HepG2 (cell line): Measurements from ENCODE around the gene BTBD7. TPM values are rescaled to one million over a fixed set of nuclear protein-coding genes. Genes with fewer than 3 reads are reported as not detected.
A peak's percentile ranks its signal among the peaks of the same experiment; 100 is the strongest.

ENCODE experiments used
- ATAC-seq: fragments of 200-7000 bp; cut with Tn5 transposase; 3 replicates; pipeline ENCODE4 v1.9.1; 2020; ENCODE audit warnings: mild to moderate bottlenecking, moderate library complexity
- BruUV-seq: library from RNA; stranded (reverse); fragments of 400-500 nt; replicated peaks from 2 replicates; lab custom pipeline; 2021; lab: Mats Ljungman, UMichigan
- CTCF ChIA-PET: fragments of 300-600 bp; formaldehyde crosslinking; extraction: SDS; loops from one replicate; lab custom pipeline; 2021; ENCODE audit warnings: low total read pairs, inconsistent platforms, low intra/inter-chr PET ratio; lab: Yijun Ruan, JAX
- POLR2A ChIA-PET: fragments of 350-600 bp; sonication (Branson Sonifier 250); formaldehyde crosslinking; loops from one replicate; lab custom pipeline; 2020; ENCODE audit warnings: antibody characterized with exemption, inconsistent platforms; lab: Yijun Ruan, JAX
- DNase-seq: peaks from one replicate; pipeline ENCODE4 v3.0.0-alpha.2; 2015; ENCODE audit warnings: low spot score
- FAIRE-seq: peaks from 3 replicates; lab custom pipeline; 2011; peaks lifted over from hg19 to GRCh38; lab: Jason Lieb, UNC
- H2AFZ ChIP-seq: one replicate; pipeline ENCODE4 v1.6.1; 2011; ENCODE audit warnings: low read length, inconsistent platforms
- H3K27ac ChIP-seq: fragments of 300-600 bp; 3 replicates; pipeline ENCODE4 v1.8.0; 2011; ENCODE audit warnings: mixed run types, mild to moderate bottlenecking, mixed read lengths, low read length, inconsistent platforms; ENCODE audit not compliant: insufficient read depth; ENCODE audit errors: extremely low read length
- H3K27me3 ChIP-seq, 2 experiments: fragments of 200-600 bp in 1 of 2; 2 replicates in 1 of 2; 3 replicates in 1 of 2; pipeline versions ENCODE4 v1.6.0 to v1.8.0; 2011; ENCODE audit warnings: low read length in 2 of 2, mild to moderate bottlenecking in 2 of 2, moderate library complexity in 2 of 2, inconsistent platforms in 1 of 2; ENCODE audit not compliant: insufficient read depth in 2 of 2, control insufficient read depth in 1 of 2
- H3K36me3 ChIP-seq, 2 experiments: fragments of 200-600 bp in 1 of 2; replicated peaks in 1 of 2; 2 replicates in 1 of 2; 3 replicates in 1 of 2; pipeline versions ENCODE4 v1.5.1 to v1.8.0; 2011; ENCODE audit warnings: low read length in 2 of 2, inconsistent platforms in 1 of 2; ENCODE audit not compliant: insufficient read depth in 2 of 2, control insufficient read depth in 1 of 2
- H3K4me1 ChIP-seq: 2 replicates; pipeline ENCODE4 v1.5.1; 2012; ENCODE audit warnings: low read length, inconsistent platforms; ENCODE audit not compliant: insufficient read depth
- H3K4me2 ChIP-seq: 2 replicates; pipeline ENCODE4 v1.6.0; 2011; ENCODE audit warnings: low read depth, low read length, inconsistent platforms
- H3K4me3 ChIP-seq, 3 experiments: fragments of 200-600 bp in 1 of 3; sonication (generic), shearing (Covaris generic) in 1 of 3; replicated peaks in 1 of 3; 2 replicates each; pipeline ENCODE4 v1.5.1; 2011 to 2016; ENCODE audit warnings: low read length in 3 of 3, inconsistent platforms in 2 of 3, low read depth in 2 of 3, mild to moderate bottlenecking in 2 of 3, control low read depth in 1 of 3, mixed read lengths in 1 of 3; ENCODE audit not compliant: insufficient read depth in 1 of 3
- H3K79me2 ChIP-seq: one replicate; pipeline ENCODE4 v1.6.1; 2011; ENCODE audit warnings: low read length, inconsistent platforms; ENCODE audit not compliant: insufficient read depth
- H3K9ac ChIP-seq: 2 replicates; pipeline ENCODE4 v1.6.0; 2011; ENCODE audit warnings: mild to moderate bottlenecking, low read depth, low read length, inconsistent platforms; ENCODE audit not compliant: insufficient read depth
- H3K9me3 ChIP-seq: 2 replicates; pipeline ENCODE4 v1.5.1; 2012; ENCODE audit warnings: mild to moderate bottlenecking, low read length
- H4K20me1 ChIP-seq: 2 replicates; pipeline ENCODE4 v1.6.0; 2011; ENCODE audit warnings: inconsistent platforms, mild to moderate bottlenecking, low read length, moderate library complexity; ENCODE audit not compliant: insufficient read depth
- FOXP1 ChIP-seq, 2 experiments: fragments of 450-650 bp in 1 of 2; IDR thresholded peaks; 2 replicates each; pipeline ENCODE4 v1.6.1; 2017 to 2018; ENCODE audit warnings: antibody characterized with exemption in 1 of 2
- MAFK ChIP-seq, 2 experiments: IDR thresholded peaks in 1 of 2; conservative IDR thresholded peaks in 1 of 2; 2 replicates each; pipeline ENCODE4 v1.6.1; 2011; ENCODE audit warnings: improper control_type of control experiment in 2 of 2, low read length in 2 of 2
- WGBS: methylation state at CpG from one replicate; pipeline ENCODE4 v1.1.6; 2017; ENCODE audit warnings: low lambda C conversion rate; 5-methylcytosine and 5-hydroxymethylcytosine counted together
- in situ Hi-C: cut with HindIII; loops from 2 replicates; pipeline ENCODE4 v1.10.0; 2017; ENCODE audit warnings: low pct_unique_long_range_greater_than_20kb; ENCODE audit not compliant: extremely low pct_ligation_motif_present
- intact Hi-C: fragments of 100-400 bp; cut with micrococcal nuclease; formaldehyde crosslinking; loops from one replicate; pipeline ENCODE4 v1.10.0; 2022; ENCODE audit not compliant: unreplicated experiment
- polyA plus RNA-seq, 8 experiments: library from polyadenylated mRNA; depleted of rRNA in 3 of 8; stranded (reverse) in 7 of 8; unstranded in 1 of 8; fragments of >200 nt; fragmentation: Illumina TruSeq in 4 of 8; extraction: Trizol in 4 of 8; gene quantifications; 2 replicates each; pipeline versions ENCODE4 v1.2.1 to v1.2.3, GENCODE V29; 2011 to 2016; ENCODE audit warnings: low read depth in 4 of 8, missing spikeins in 1 of 8, mixed read lengths in 1 of 8; ENCODE audit not compliant: insufficient read depth in 1 of 8
- total RNA-seq, 5 experiments: library from RNA; depleted of rRNA; stranded (reverse); fragments of >200 nt; fragmentation: Illumina TruSeq; extraction: Trizol; gene quantifications; 2 replicates each; pipeline ENCODE4 v1.2.3, GENCODE V29; 2016; ENCODE audit warnings: low read depth in 1 of 5
- TF ChIP-seq, protein P1 (sequence below): sonication (generic); formaldehyde crosslinking; IDR thresholded peaks from 2 replicates; pipeline ENCODE4 v1.4.0; 2020; ENCODE audit warnings: low read depth, mild to moderate bottlenecking, missing genetic modification reagents

BTBD7 gene
- total and polyA plus RNA-seq, 2 of the 13 experiments (the other 11 are each of a cell fraction or from before 2014, with no cell fraction given) = 11.6 to 15.2 TPM

GRCh38 chr14:93285044-93285443, 47.8 kb downstream of the BTBD7 start:
- peaks cover 2 to 11% of the 10 kb centered on the region in 2 experiments for H3K36me3 ChIP-seq
- TF ChIP-seq FOXP1 (IDR thresholded peaks at IDR 0.05) = no peak
- TF ChIP-seq FOXP1 (CRISPR knock-in tag; IDR thresholded peaks at IDR 0.05) = no peak
- 0 out of 4 replicates have a peak, but pooled peaks of 1 of the 2 experiments have one; percentile 22 for TF ChIP-seq MAFK (conservative IDR thresholded peaks at IDR 0.05 in 1 of 2, IDR thresholded peaks at IDR 0.05 in 1 of 2; ENCODE audit: low read length in 2 of 2)
- WGBS = 90% methylated on average over 2 of the region's 2 CpGs
- no peaks in the 10 kb centered on the region for H3K9me3 ChIP-seq
- in situ Hi-C loops (no loop called here), intact Hi-C loops (loop anchor here (10.0 kb wide), 1 partner anchor 50 kb away; the partner anchor contains the start of gene BTBD7)
- ChIA-PET CTCF (no interaction called here), POLR2A (no interaction called here)
- H2AFZ ChIP-seq = no peak overlapping the region
- DNase-seq = no peak
- H3K79me2 ChIP-seq = peaks cover 4% of the 10 kb centered on the region
- no peak overlapping the region for H3K4me3 ChIP-seq
- no peak for FAIRE-seq
- no peak overlapping the region for H3K4me2 ChIP-seq
- no peak for ATAC-seq
- no peaks in the 10 kb centered on the region for H3K27me3 ChIP-seq
- H4K20me1 ChIP-seq = no peaks in the 10 kb centered on the region
- BruUV-seq = no TSS peak
- no peak overlapping the region for H3K27ac ChIP-seq
- H3K4me1 ChIP-seq = peaks cover 24% of the 10 kb centered on the region
- H3K9ac ChIP-seq = no peak overlapping the region

- DNase-seq (no peak), ATAC-seq (no peak), FAIRE-seq (no peak)
- WGBS = 89% methylated on average over 1 of the region's 1 CpG
- Histone ChIP-seq H2AFZ (no peak overlapping the region), H3K4me1 (peaks cover 24% of the 10 kb centered on the region), H3K4me3 (no peak overlapping the region), H4K20me1 (no peaks in the 10 kb centered on the region), H3K9ac (no peak overlapping the region), H3K27ac (no peak overlapping the region), H3K79me2 (peaks cover 4% of the 10 kb centered on the region), H3K36me3 (peaks cover 4 to 5% of the 10 kb centered on the region in 2 experiments; a peak in 3 of 5 replicates), H3K27me3 (no peaks in the 10 kb centered on the region), H3K9me3 (no peaks in the 10 kb centered on the region), H3K4me2 (no peak overlapping the region)
- no TSS peak for BruUV-seq
- intact Hi-C loops = loop anchor here (10.0 kb wide), 1 partner anchor 53 kb away; the partner anchor contains the start of gene BTBD7
- ChIA-PET POLR2A (no interaction called here), CTCF (no interaction called here)
- in situ Hi-C loops = no loop called here
- TF ChIP-seq, protein P1, sequence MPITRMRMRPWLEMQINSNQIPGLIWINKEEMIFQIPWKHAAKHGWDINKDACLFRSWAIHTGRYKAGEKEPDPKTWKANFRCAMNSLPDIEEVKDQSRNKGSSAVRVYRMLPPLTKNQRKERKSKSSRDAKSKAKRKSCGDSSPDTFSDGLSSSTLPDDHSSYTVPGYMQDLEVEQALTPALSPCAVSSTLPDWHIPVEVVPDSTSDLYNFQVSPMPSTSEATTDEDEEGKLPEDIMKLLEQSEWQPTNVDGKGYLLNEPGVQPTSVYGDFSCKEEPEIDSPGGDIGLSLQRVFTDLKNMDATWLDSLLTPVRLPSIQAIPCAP (CRISPR knock-in tag) = no peak
Observed at GRCh38 chr14:93281937-93282336, 50.9 kb downstream of the BTBD7 start.
